GM21381 (cell line): ENCODE data around the gene TOR4A.

Source experiments
- ATAC-seq: cut with Tn5 transposase; IDR thresholded peaks from one replicate; pipeline ENCODE4 v1.9.1; 2021; ENCODE audit warnings: mild to moderate bottlenecking, moderate library complexity; ENCODE audit not compliant: unreplicated experiment

TOR4A gene

GRCh38 chr9:137270929-137271695, 6.4 kb upstream of the TOR4A start:
- no peak for ATAC-seq

GRCh38 chr9:137271696-137272076, 5.8 kb upstream of the TOR4A start:
- no peak for ATAC-seq

- ATAC-seq, result no peak
Observed at GRCh38 chr9:137272241-137273094, 5.1 kb upstream of the TOR4A start.

GRCh38 chr9:137273095-137273490, 4.4 kb upstream of the TOR4A start:
- no peak for ATAC-seq

GRCh38 chr9:137273611-137274320, 3.8 kb upstream of the TOR4A start:
- no peak for ATAC-seq

GRCh38 chr9:137275203-137275587, 2.3 kb upstream of the TOR4A start:
- ATAC-seq, result no peak

GRCh38 chr9:137275588-137276472, 1.7 kb upstream of the TOR4A start:
- ATAC-seq, result no peak

GRCh38 chr9:137276473-137277328, 825 bp upstream of the TOR4A start:
- no peak for ATAC-seq

GRCh38 chr9:137278061-137278701, 655 bp downstream of the TOR4A start:
- ATAC-seq, result no peak

- no peak for ATAC-seq
Observed at GRCh38 chr9:137278721-137279711, 1.5 kb downstream of the TOR4A start.

- no peak for ATAC-seq
Observed at GRCh38 chr9:137279741-137280473, 2.4 kb downstream of the TOR4A start.

- no peak for ATAC-seq
Observed at GRCh38 chr9:137280474-137281344, 3.2 kb downstream of the TOR4A start.

- no peak for ATAC-seq
Observed at GRCh38 chr9:137281345-137282116, 4.0 kb downstream of the TOR4A start.

GRCh38 chr9:137286975-137287383, 9.5 kb downstream of the TOR4A start:
- ATAC-seq, result no peak

- ATAC-seq, result no peak
Observed at GRCh38 chr9:137293094-137293481, 15.6 kb downstream of the TOR4A start.
